Measurements from ENCODE around the gene PGGHG.
A peak's percentile ranks its signal among the peaks of the same experiment; 100 is the strongest.

Gene PGGHG

GRCh38 chr11:289398-289711 lies 429 bp downstream of the PGGHG start:
- TF ChIP-seq CTCF (IDR thresholded peaks at IDR 0.05; ENCODE audit: low read depth, low read length), result no peak
- peak overlapping the region; percentile 44 for H3K4me3 ChIP-seq (ENCODE audit: low read depth, low read length)

GRCh38 chr11:289712-290620 lies 1.0 kb downstream of the PGGHG start:
- peak overlapping the region; percentile 44 for H3K4me3 ChIP-seq (ENCODE audit: low read depth, low read length)
- no peak for TF ChIP-seq CTCF (IDR thresholded peaks at IDR 0.05; ENCODE audit: low read depth, low read length)

- no peak for TF ChIP-seq CTCF (IDR thresholded peaks at IDR 0.05; ENCODE audit: low read depth, low read length)
- H3K4me3 ChIP-seq (ENCODE audit: low read depth, low read length), result no peak overlapping the region
These were observed 1.8 kb downstream of the PGGHG start for GRCh38 chr11:290621-291231.

- TF ChIP-seq CTCF (IDR thresholded peaks at IDR 0.05; ENCODE audit: low read depth, low read length), result no peak
These were observed 2.6 kb downstream of the PGGHG start for GRCh38 chr11:291281-292210.

GRCh38 chr11:292211-293121 lies 3.5 kb downstream of the PGGHG start:
- no peak for TF ChIP-seq CTCF (IDR thresholded peaks at IDR 0.05; ENCODE audit: low read depth, low read length)
- no peak overlapping the region for H3K4me3 ChIP-seq (ENCODE audit: low read depth, low read length)

More at GRCh38 chr11:291281-292210, 2.6 kb downstream of the PGGHG start:
- no peak overlapping the region for H3K4me3 ChIP-seq (ENCODE audit: low read depth, low read length)

GRCh38 chr11:293271-293851 lies 4.4 kb downstream of the PGGHG start:
- no peak overlapping the region for H3K4me3 ChIP-seq (ENCODE audit: low read depth, low read length)
- TF ChIP-seq CTCF (IDR thresholded peaks at IDR 0.05; ENCODE audit: low read depth, low read length), result no peak

All from WI38 (cell line).